A673 (cell line): ENCODE measurements around the gene USP20. TPM values are rescaled to one million over a fixed set of nuclear protein-coding genes. Genes with fewer than 3 reads are reported as not detected.

ENCODE experiments used
- BruUV-seq: library from RNA; stranded (reverse); fragments of 400-500 nt; replicated peaks from 2 replicates; lab custom pipeline; 2021; lab: Mats Ljungman, UMichigan
- CTCF ChIA-PET: fragments of 300-600 bp; sonication (Branson Sonifier 250); formaldehyde crosslinking; loops from one replicate; lab custom pipeline; 2022; ENCODE audit warnings: antibody characterized with exemption; lab: Charles Lee
- POLR2A ChIA-PET: fragments of 300-600 bp; sonication (Branson Sonifier 250); formaldehyde crosslinking; loops from one replicate; lab custom pipeline; 2022; ENCODE audit warnings: antibody characterized with exemption; ENCODE audit not compliant: low non-redundant PET; lab: Charles Lee
- DNase-seq: peaks from one replicate; pipeline ENCODE4 v3.0.0-alpha.2; 2015; ENCODE audit warnings: low spot score
- H3K27ac ChIP-seq: fragments of 200-600 bp; sonication (generic); 2 replicates; pipeline ENCODE4 v1.5.1; 2016; ENCODE audit warnings: mixed run types, low read depth, mild to moderate bottlenecking, mixed read lengths, antibody characterized with exemption, low read length; ENCODE audit not compliant: poor library complexity, severe bottlenecking
- H3K27me3 ChIP-seq: fragments of 200-600 bp; sonication (generic); replicated peaks from 2 replicates; pipeline ENCODE4 v1.6.1; 2017; ENCODE audit warnings: mixed run types, low read depth, mild to moderate bottlenecking, mixed read lengths, antibody characterized with exemption, low read length; ENCODE audit not compliant: insufficient read depth, poor library complexity
- H3K36me3 ChIP-seq: fragments of 200-600 bp; sonication (generic); 2 replicates; pipeline ENCODE4 v1.6.1; 2016; ENCODE audit warnings: mixed run types, mild to moderate bottlenecking, mixed read lengths, antibody characterized with exemption, low read length; ENCODE audit not compliant: insufficient read depth, poor library complexity, severe bottlenecking
- H3K4me1 ChIP-seq: fragments of 200-600 bp; sonication (generic); 2 replicates; pipeline ENCODE4 v1.6.1; 2017; ENCODE audit warnings: mixed run types, mild to moderate bottlenecking, mixed read lengths, antibody characterized with exemption, low read length; ENCODE audit not compliant: insufficient read depth, poor library complexity, severe bottlenecking
- H3K4me3 ChIP-seq: fragments of 200-600 bp; sonication (generic); 2 replicates; pipeline ENCODE4 v1.5.1; 2016; ENCODE audit warnings: low read depth, mixed run types, mild to moderate bottlenecking, mixed read lengths, low read length; ENCODE audit not compliant: poor library complexity, severe bottlenecking
- H3K9me3 ChIP-seq: fragments of 200-600 bp; sonication (generic); 2 replicates; pipeline ENCODE4 v1.6.1; 2016; ENCODE audit warnings: mixed run types, low read depth, mild to moderate bottlenecking, mixed read lengths, antibody characterized with exemption, low read length; ENCODE audit not compliant: poor library complexity, severe bottlenecking
- CTCF ChIP-seq: fragments of 300-800, 200-600 bp; sonication (generic); conservative IDR thresholded peaks from 2 replicates; pipeline ENCODE4 v1.5.1; 2017; ENCODE audit warnings: low read depth, mild to moderate bottlenecking, antibody characterized with exemption, low read length, moderate library complexity, mixed read lengths
- EZH2 ChIP-seq: fragments of 200-600 bp; sonication (generic); IDR thresholded peaks from 2 replicates; pipeline ENCODE4 v1.6.1; 2017; ENCODE audit warnings: borderline replicate concordance, low read depth, mild to moderate bottlenecking, mixed read lengths, antibody characterized with exemption, low read length; ENCODE audit not compliant: poor library complexity, severe bottlenecking
- intact Hi-C: fragments of 100-400 bp; cut with micrococcal nuclease; formaldehyde crosslinking; loops from one replicate; pipeline ENCODE4 v1.10.0; 2022; ENCODE audit not compliant: unreplicated experiment
- total RNA-seq: library from RNA; stranded (reverse); gene quantifications from 2 replicates; pipeline ENCODE4 v1.2.3, GENCODE V29; 2021

Gene USP20
- total RNA-seq, 1 experiment from 2014 or later, result 17.1 TPM

- Histone ChIP-seq H3K9me3 (no peaks in the 10 kb centered on the region), H3K4me1 (peaks cover 5% of the 10 kb centered on the region), H3K27ac (no peak overlapping the region), H3K4me3 (no peak overlapping the region), H3K36me3 (no peaks in the 10 kb centered on the region), H3K27me3 (no peaks in the 10 kb centered on the region)
- intact Hi-C loops, result no loop called here
- TF ChIP-seq EZH2, result no peak
- TF ChIP-seq CTCF, result no peak
- ChIA-PET POLR2A (no interaction called here), CTCF (no interaction called here)
- no peak for DNase-seq
- BruUV-seq, result no TSS peak
Observed at GRCh38 chr9:129868872-129869486, 33.7 kb downstream of the USP20 start.

GRCh38 chr9:129869585-129870501, 34.6 kb downstream of the USP20 start:
- CTCF ChIA-PET, result no interaction called here
- TF ChIP-seq EZH2 (no peak), CTCF (no peak)

DNA sequence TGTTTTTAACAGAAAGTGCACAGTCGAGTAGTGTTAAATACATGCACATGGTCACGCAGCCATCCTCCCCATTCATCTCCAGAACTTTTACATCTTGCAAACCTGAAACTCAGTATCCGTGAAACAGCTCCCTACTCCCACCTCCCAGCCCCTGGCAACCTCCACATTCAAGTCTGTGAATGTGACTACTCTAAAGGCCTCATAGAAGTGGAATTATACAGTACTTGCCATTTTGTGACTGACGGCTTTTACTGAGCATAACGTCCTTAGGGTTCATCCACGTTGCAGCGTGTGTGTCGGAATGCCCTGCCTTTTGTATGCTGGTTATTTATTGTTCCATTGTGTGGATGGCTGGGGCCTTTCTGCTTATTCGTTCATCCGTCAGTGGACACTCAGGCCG, 35.8 kb downstream of the USP20 start:
- TF ChIP-seq CTCF, result no peak
- ChIA-PET CTCF (no interaction called here), POLR2A (interaction anchor here (0.6 kb wide), 1 partner anchor 350 kb away, joined by 3 read pairs; no protein-coding TSS in a partner anchor)

More at GRCh38 chr9:129869585-129870501, 34.6 kb downstream of the USP20 start:
- no peak for DNase-seq
- no peaks in the 10 kb centered on the region for H3K36me3 ChIP-seq
- POLR2A ChIA-PET, result no interaction called here
- no peaks in the 10 kb centered on the region for H3K27me3 ChIP-seq
- intact Hi-C loops, result no loop called here
- no peak overlapping the region for H3K27ac ChIP-seq
- H3K9me3 ChIP-seq, result no peaks in the 10 kb centered on the region
- H3K4me3 ChIP-seq, result no peak overlapping the region
- H3K4me1 ChIP-seq, result peaks cover 4% of the 10 kb centered on the region
- BruUV-seq, result no TSS peak

More for the DNA sequence above, 35.8 kb downstream of the USP20 start:
- intact Hi-C loops, result no loop called here
- no TSS peak for BruUV-seq
- no peaks in the 10 kb centered on the region for H3K9me3 ChIP-seq
- no peak overlapping the region for H3K4me3 ChIP-seq
- no peak overlapping the region for H3K27ac ChIP-seq
- no peaks in the 10 kb centered on the region for H3K36me3 ChIP-seq
- H3K27me3 ChIP-seq, result no peaks in the 10 kb centered on the region
- no peak for DNase-seq
- no peaks in the 10 kb centered on the region for H3K4me1 ChIP-seq
